Activated naive CD8-positive, alpha-beta T cell treated with anti-CD3 and anti-CD28 coated beads, Interleukin-2, amount 10 ng/mL, durations not matched to agents 7 days and 5 days (primary cell): ENCODE measurements around the gene DAGLA. TPM values are rescaled to one million over a fixed set of nuclear protein-coding genes. Genes with fewer than 3 reads are reported as not detected.

Experiments used
- ATAC-seq: fragments of 150-1000 bp; cut with Tn5 transposase; one replicate; pipeline ENCODE4 v1.10.0; 2021; ENCODE audit warnings: low read depth, moderate library complexity
- POLR2A ChIA-PET: fragments of 350-600 bp; sonication (Branson Sonifier 250); formaldehyde crosslinking; loops from one replicate; lab custom pipeline; 2021; ENCODE audit warnings: antibody characterized with exemption; lab: Charles Lee
- DNase-seq: peaks from one replicate; pipeline ENCODE4 v3.0.0; 2021
- H3K27ac Mint-ChIP-seq: one replicate; pipeline ENCODE4 v1.8.0; 2022; ENCODE audit warnings: mild to moderate bottlenecking, mixed read lengths
- H3K27me3 Mint-ChIP-seq: one replicate; pipeline ENCODE4 v1.8.0; 2022; ENCODE audit warnings: mild to moderate bottlenecking, moderate library complexity, mixed read lengths
- H3K36me3 Mint-ChIP-seq: one replicate; pipeline ENCODE4 v1.8.0; 2021; ENCODE audit warnings: mild to moderate bottlenecking, mixed read lengths
- H3K4me1 Mint-ChIP-seq: one replicate; pipeline ENCODE4 v1.8.0; 2021; ENCODE audit warnings: mixed read lengths
- H3K4me3 Mint-ChIP-seq: one replicate; pipeline ENCODE4 v1.8.0; 2022; ENCODE audit warnings: mild to moderate bottlenecking, moderate library complexity, mixed read lengths
- H3K9me3 Mint-ChIP-seq: one replicate; pipeline ENCODE4 v1.8.0; 2021; ENCODE audit warnings: mixed read lengths
- total RNA-seq, 2 experiments: library from RNA; stranded (reverse); gene quantifications; one replicate each; pipeline ENCODE4 v1.2.3, GENCODE V29; 2021

DAGLA gene
- total RNA-seq, 2 experiments from 2014 or later = 0.08 to 0.14 TPM

DNA sequence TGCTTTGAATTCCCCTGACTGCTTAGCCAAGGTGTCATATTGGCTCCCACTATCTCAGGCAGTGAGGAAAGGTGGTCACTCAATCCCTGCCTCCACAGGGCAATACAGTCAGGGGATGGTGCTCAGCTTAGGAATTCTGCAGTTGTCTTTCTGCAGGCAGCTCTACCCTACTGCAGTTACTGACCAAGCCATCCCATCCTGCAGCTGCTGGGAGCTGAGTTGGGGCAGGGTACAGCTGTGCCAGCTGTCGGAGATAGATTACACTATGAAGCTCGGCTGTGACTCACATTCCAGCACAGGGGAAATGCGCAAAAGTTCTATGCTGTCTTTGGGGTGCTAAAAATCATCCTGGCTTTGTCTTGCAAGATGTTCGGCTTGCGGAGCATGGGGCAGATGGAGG lies 4.4 kb upstream of the DAGLA start:
- POLR2A ChIA-PET = interaction anchor here (0.9 kb wide), 1 partner anchor 58 kb away, joined by 3 read pairs; no protein-coding TSS in a partner anchor
- DNase-seq (no peak), ATAC-seq (no peak)
- H3K36me3 Mint-ChIP-seq = no peaks in the 10 kb centered on the region
- peaks cover 1% of the 10 kb centered on the region for H3K4me1 Mint-ChIP-seq
- H3K4me3 Mint-ChIP-seq = no peak overlapping the region
- H3K9me3 Mint-ChIP-seq = no peaks in the 10 kb centered on the region
- no peak overlapping the region for H3K27ac Mint-ChIP-seq
- peaks cover 42% of the 10 kb centered on the region for H3K27me3 Mint-ChIP-seq

- Mint-ChIP-seq H3K9me3 (no peaks in the 10 kb centered on the region), H3K27ac (no peak overlapping the region), H3K4me1 (peaks cover 2% of the 10 kb centered on the region), H3K4me3 (no peak overlapping the region), H3K36me3 (no peaks in the 10 kb centered on the region), H3K27me3 (peaks cover 34% of the 10 kb centered on the region)
- ATAC-seq = no peak
- DNase-seq = no peak
- POLR2A ChIA-PET = no interaction called here
These were observed 895 bp upstream of the DAGLA start for GRCh38 chr11:61679296-61679695.

DNA sequence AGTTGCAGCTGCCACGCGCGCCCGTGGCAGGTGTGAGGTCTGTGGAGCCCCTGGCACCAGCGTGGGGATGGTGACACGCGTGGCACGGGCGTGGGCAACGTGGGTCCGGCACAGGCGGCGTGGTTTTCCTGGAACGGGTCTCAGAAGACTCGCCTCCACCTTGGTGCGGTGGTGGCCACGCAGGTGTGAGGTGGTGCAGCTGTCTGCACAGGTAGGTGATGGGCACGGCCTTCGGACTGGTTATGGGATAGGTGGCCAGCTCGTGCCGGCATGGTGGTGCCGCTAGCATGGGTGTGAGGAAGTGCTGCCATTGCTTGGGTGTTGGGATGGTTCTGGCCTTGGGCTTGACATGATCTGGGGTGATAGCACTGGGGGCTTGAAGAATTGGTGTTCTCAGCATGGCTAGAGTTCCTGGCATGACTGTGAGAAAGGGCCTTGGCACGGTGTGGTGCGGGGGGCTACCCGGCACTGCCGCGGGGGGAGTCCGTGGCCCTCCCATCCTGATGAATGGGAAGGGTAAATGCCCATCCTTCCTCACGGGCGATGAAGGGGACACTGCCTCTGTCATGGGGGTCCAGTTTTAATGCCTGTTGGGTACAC lies 531 bp downstream of the DAGLA start:
- no peak overlapping the region for H3K27ac Mint-ChIP-seq
- peaks cover 10% of the 10 kb centered on the region for H3K4me1 Mint-ChIP-seq
- no peak for ATAC-seq
- H3K9me3 Mint-ChIP-seq = no peaks in the 10 kb centered on the region
- H3K27me3 Mint-ChIP-seq = peaks cover 25% of the 10 kb centered on the region
- no peak for DNase-seq
- POLR2A ChIA-PET = no interaction called here
- H3K4me3 Mint-ChIP-seq = peak overlapping the region; percentile 57
- no peaks in the 10 kb centered on the region for H3K36me3 Mint-ChIP-seq

- peaks cover 12% of the 10 kb centered on the region for H3K4me1 Mint-ChIP-seq
- no peak for ATAC-seq
- H3K27me3 Mint-ChIP-seq = peaks cover 19% of the 10 kb centered on the region
- peak; percentile 28 for DNase-seq
- no peaks in the 10 kb centered on the region for H3K9me3 Mint-ChIP-seq
- H3K27ac Mint-ChIP-seq = no peak overlapping the region
- no peaks in the 10 kb centered on the region for H3K36me3 Mint-ChIP-seq
- POLR2A ChIA-PET = no interaction called here
- no peak overlapping the region for H3K4me3 Mint-ChIP-seq
These were observed 2.0 kb downstream of the DAGLA start for GRCh38 chr11:61682093-61682732.

GRCh38 chr11:61682906-61683675 lies 2.9 kb downstream of the DAGLA start:
- no peak overlapping the region for H3K27ac Mint-ChIP-seq
- H3K27me3 Mint-ChIP-seq = peaks cover 21% of the 10 kb centered on the region
- ATAC-seq (no peak), DNase-seq (peak; percentile 28)
- no peak overlapping the region for H3K4me3 Mint-ChIP-seq
- no peaks in the 10 kb centered on the region for H3K9me3 Mint-ChIP-seq
- no peaks in the 10 kb centered on the region for H3K36me3 Mint-ChIP-seq
- POLR2A ChIA-PET = no interaction called here
- H3K4me1 Mint-ChIP-seq = peaks cover 12% of the 10 kb centered on the region

DNA sequence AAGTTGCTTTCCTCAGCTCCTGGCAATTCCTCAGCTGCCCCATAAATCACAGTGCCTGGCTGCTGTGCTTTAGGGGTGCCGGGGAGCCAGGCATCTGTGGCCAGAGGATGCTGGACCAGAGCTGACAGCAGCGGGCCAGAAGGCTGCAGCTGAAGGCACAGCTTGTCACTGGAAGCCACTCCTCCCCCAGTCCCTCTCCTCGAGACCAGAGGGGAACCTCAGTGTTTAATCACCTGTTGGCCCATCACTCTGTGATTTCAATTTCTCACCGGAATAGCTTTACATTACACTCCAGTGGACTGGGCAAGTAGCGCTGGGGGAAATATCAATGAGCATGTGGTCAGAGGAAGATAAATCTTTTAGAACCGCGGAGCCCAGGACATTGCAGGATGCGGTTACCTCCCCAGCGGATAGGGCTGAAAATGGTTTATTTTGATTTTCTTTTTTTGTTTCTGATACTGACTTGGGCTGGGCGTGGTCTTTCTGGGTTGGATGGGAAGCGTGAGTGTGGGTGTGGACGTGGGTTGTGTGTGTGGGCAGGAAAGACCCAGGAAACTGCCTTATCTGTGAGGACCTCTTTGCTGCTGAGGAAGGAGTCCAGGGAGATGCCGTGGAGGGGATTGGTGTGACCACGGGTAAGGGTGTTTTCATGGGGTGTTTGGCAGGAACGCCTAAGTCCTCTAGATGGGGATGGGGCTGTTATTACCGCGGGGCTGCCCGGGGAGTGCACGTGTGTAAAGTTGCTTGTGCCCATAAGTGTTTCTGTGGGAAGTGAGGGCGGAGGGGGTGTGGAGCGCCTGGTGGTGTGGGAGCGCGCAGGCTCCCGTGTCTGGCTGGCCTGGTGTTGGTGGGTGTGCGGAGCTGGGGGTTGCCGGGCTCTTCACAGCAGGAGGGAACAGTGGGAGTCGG lies 4.0 kb downstream of the DAGLA start:
- no peaks in the 10 kb centered on the region for H3K36me3 Mint-ChIP-seq
- no peaks in the 10 kb centered on the region for H3K9me3 Mint-ChIP-seq
- H3K4me1 Mint-ChIP-seq = peaks cover 12% of the 10 kb centered on the region
- POLR2A ChIA-PET = no interaction called here
- H3K4me3 Mint-ChIP-seq = no peak overlapping the region
- peak; percentile 20 for ATAC-seq
- peaks cover 14% of the 10 kb centered on the region for H3K27me3 Mint-ChIP-seq
- no peak overlapping the region for H3K27ac Mint-ChIP-seq
- no peak for DNase-seq

DNA sequence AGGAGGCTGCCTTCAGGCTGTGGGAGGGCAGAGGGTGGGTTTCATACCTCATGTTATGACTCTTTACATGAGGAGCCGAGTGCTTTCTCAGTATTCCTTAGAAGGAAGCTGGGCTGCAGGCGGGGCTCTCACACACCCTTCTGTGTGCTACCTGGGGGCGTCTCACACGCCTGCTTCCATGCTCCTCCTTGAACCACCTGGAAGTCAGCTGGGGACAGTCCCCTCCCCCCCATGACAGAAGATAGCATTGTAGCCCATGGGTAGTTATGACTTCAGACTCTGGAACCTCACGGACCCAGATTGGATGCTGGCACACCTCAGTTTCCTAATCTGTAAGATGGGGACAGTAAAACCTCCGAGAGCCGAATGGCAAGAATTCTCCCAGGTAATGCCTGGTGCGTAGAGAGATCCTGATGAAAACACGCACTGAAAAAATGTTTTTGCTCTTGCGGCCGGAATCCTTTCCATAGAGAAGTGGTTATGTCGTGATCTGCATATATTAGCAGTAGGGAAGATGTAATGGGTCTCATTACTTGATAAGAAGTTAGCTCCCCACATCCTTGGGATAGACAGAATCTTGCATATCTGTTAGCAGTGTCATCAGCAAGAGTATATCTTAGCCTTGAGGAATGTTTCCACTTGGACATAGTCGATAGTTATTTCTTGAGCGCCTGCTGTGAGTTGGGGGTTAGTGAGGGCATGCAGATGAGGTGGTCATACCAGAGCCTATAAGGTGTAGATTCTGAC lies 4.9 kb downstream of the DAGLA start:
- POLR2A ChIA-PET = no interaction called here
- H3K36me3 Mint-ChIP-seq = no peaks in the 10 kb centered on the region
- no peak overlapping the region for H3K4me3 Mint-ChIP-seq
- H3K27ac Mint-ChIP-seq = no peak overlapping the region
- DNase-seq = no peak
- H3K9me3 Mint-ChIP-seq = no peaks in the 10 kb centered on the region
- peaks cover 12% of the 10 kb centered on the region for H3K4me1 Mint-ChIP-seq
- ATAC-seq = no peak
- peaks cover 11% of the 10 kb centered on the region for H3K27me3 Mint-ChIP-seq

GRCh38 chr11:61685617-61685967 lies 5.4 kb downstream of the DAGLA start:
- no peak overlapping the region for H3K4me3 Mint-ChIP-seq
- ATAC-seq = no peak
- POLR2A ChIA-PET = no interaction called here
- DNase-seq = peak; percentile 27
- H3K27ac Mint-ChIP-seq = no peak overlapping the region
- peaks cover 11% of the 10 kb centered on the region for H3K27me3 Mint-ChIP-seq
- H3K9me3 Mint-ChIP-seq = no peaks in the 10 kb centered on the region
- H3K36me3 Mint-ChIP-seq = no peaks in the 10 kb centered on the region
- peaks cover 12% of the 10 kb centered on the region for H3K4me1 Mint-ChIP-seq

DNA sequence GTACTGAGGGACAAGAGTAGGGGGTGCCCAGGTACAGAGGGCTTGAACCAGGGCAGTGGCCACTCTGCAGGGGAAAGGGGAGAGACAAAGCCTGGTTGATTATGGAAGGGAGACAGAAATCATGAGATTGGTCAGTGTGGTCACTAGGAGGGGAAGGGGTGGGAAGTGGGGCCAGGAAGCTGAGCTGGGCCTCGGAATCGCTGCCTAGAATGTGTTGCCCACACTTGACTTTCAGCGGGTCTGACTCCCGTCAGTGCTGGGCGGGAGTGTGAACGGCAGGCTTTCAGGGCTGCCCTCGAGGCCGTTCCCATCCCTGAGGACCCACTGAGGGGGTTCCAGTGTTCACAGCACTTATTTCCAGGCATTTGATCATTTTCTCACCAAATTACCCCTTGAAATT lies 5.9 kb downstream of the DAGLA start:
- POLR2A ChIA-PET = no interaction called here
- peaks cover 10% of the 10 kb centered on the region for H3K4me1 Mint-ChIP-seq
- H3K9me3 Mint-ChIP-seq = no peaks in the 10 kb centered on the region
- DNase-seq (no peak), ATAC-seq (no peak)
- H3K27me3 Mint-ChIP-seq = peaks cover 14% of the 10 kb centered on the region
- no peak overlapping the region for H3K27ac Mint-ChIP-seq
- H3K4me3 Mint-ChIP-seq = no peak overlapping the region
- no peaks in the 10 kb centered on the region for H3K36me3 Mint-ChIP-seq

DNA sequence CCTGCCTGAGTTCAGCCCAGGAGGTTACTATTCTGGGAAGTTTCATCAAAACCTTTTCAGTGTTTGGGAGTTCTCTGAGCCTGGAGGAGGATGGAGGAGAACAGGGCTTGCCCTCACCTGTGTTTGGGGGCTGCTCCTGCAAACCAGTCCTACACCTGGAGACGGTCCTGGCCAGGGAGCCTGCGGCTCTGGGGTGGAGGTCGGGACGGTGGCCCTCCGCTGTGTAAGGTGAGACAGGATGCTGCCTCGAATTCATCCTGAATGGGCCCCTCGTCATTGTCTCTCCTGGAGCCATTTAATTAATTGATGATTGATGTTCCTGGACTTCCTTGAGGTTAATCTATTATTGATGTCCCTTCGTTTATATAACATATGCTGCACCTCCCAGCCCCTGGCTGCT lies 6.3 kb downstream of the DAGLA start:
- H3K36me3 Mint-ChIP-seq = no peaks in the 10 kb centered on the region
- peaks cover 10% of the 10 kb centered on the region for H3K4me1 Mint-ChIP-seq
- DNase-seq (no peak), ATAC-seq (no peak)
- H3K27ac Mint-ChIP-seq = no peak overlapping the region
- H3K27me3 Mint-ChIP-seq = peaks cover 16% of the 10 kb centered on the region
- POLR2A ChIA-PET = no interaction called here
- no peak overlapping the region for H3K4me3 Mint-ChIP-seq
- H3K9me3 Mint-ChIP-seq = no peaks in the 10 kb centered on the region

DNA sequence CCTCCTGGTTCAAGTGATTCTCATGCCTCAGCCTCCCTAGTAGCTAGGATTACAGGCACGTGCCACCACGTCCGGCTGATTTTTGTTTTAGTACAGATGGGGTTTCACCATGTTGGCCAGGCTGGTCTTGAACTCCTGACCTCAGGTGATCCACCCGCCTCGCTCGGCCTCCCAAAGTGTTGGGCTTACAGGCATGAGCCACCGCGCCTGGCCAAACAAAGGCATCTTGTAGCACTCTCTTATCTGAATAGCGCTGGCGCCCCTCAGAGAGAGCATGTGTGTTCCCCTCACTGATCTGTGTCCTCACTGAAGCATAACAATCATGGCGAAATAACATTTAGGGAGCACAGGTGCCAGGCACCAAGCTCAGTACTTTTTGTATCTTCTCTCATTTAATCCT lies 7.2 kb downstream of the DAGLA start:
- ATAC-seq = no peak
- H3K27ac Mint-ChIP-seq = no peak overlapping the region

GRCh38 chr11:61688365-61689163 lies 8.4 kb downstream of the DAGLA start:
- peaks cover 10% of the 10 kb centered on the region for H3K4me1 Mint-ChIP-seq
- H3K27ac Mint-ChIP-seq = no peak overlapping the region
- no peak overlapping the region for H3K4me3 Mint-ChIP-seq
- DNase-seq = no peak
- H3K9me3 Mint-ChIP-seq = no peaks in the 10 kb centered on the region
- POLR2A ChIA-PET = no interaction called here
- no peak for ATAC-seq
- no peaks in the 10 kb centered on the region for H3K36me3 Mint-ChIP-seq
- H3K27me3 Mint-ChIP-seq = peaks cover 23% of the 10 kb centered on the region

More for the DNA sequence above, 7.2 kb downstream of the DAGLA start:
- Mint-ChIP-seq H3K27me3 (peaks cover 19% of the 10 kb centered on the region), H3K4me3 (no peak overlapping the region), H3K36me3 (no peaks in the 10 kb centered on the region), H3K9me3 (no peaks in the 10 kb centered on the region), H3K4me1 (peaks cover 10% of the 10 kb centered on the region)
- no peak for DNase-seq
- POLR2A ChIA-PET = interaction anchor here (0.6 kb wide), 1 partner anchor 48 kb away, joined by 3 read pairs; no protein-coding TSS in a partner anchor
